Iris pigment epithelial cell (primary cell): ENCODE measurements around the gene ABLIM2.
"Not testable (repeated sequence)": the region's sequence is repeated elsewhere in the genome, so short reads cannot be mapped to it uniquely, and the experiment has no call there.

Experiments
- DNase-seq: peaks from one replicate; pipeline ENCODE4 v3.0.0-alpha.2; 2011; ENCODE audit warnings: low read depth

Gene ABLIM2

GRCh38 chr4:7960017-7960789 is 198.4 kb downstream of the ABLIM2 start:
- DNase-seq: peak; percentile 61

DNA sequence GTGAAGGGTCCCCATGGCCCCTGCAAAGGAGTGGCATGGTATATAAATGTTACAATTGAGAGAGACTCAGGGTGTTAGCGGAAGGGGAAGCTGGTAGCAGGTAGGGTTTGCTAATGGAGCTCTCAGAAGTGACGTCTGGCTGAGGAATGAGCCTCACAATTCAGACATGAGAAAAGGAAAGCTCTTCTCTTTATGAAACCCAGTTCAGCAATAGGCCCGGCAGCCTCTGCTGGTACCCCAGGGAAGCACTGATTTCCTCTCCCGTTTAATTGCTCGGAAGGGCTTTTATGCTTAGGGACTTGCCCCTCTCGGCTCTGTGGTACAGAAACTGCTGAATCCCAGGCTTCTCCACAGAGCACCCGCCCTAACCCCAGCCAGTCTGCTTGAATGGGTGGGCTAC is 199.5 kb downstream of the ABLIM2 start:
- DNase-seq: no peak

DNA sequence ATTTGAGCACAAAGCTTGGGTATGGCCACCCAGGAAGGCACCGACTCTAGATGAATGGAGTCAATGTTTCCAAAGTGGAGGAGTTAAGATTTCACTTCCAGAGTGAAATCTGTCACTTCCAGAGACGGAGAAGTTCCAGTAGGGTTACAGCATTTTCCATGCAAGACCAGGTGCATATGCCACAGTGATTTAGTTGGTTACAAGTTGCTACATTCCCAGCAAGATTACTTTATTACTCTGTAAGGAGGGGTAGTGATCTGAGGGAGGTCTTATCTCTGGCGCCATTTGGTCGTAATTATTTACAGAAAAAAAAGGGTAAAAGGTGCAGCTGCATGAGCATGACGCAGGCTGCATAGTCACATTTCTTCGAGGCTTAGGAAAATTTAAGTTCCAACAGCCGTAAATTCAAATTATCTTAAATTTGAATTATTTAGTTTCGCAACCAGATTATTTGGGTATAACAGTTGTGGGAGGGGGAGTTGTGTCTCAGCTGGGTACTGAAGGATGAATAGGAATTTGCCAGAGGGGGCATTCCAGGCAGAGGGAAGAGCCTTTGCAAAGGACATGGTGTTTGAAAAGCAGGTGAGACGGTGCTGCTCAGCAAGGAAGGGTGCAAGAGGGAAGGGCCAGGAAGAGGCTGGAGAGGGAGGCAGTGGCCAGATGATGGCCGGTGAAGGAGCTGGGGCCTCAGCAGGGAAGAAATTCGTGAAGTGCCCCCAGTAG is 201.5 kb downstream of the ABLIM2 start:
- DNase-seq: no peak

GRCh38 chr4:7956270-7956808 is 202.3 kb downstream of the ABLIM2 start:
- peak; percentile 57 for DNase-seq

DNA sequence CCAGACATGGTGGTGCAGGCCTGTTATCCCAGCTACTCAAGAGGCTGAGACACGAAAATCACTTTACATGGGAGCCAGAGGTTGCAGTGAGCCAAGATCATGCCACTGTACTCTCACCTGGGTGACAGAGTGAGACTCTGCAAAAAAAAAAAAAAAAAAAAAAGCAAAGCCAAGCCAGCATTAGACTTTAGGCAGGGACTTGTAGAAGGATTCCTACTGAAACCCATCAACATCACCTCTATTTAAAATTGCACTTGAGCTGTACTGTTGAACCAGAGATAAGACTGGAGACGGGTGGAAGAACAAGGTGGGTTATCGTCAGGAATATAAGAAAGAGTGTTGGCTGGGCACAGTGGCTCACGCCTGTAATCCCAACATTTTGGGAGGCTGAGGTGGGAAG is 203.2 kb downstream of the ABLIM2 start:
- no peak for DNase-seq

GRCh38 chr4:7952615-7953014 is 206.0 kb downstream of the ABLIM2 start:
- no peak for DNase-seq

- DNase-seq: no peak
Observed at GRCh38 chr4:7950301-7951092, 208.1 kb downstream of the ABLIM2 start.

- no peak for DNase-seq
Observed at GRCh38 chr4:7949759-7950158, 208.9 kb downstream of the ABLIM2 start.

GRCh38 chr4:7947927-7948326 is 210.7 kb downstream of the ABLIM2 start:
- DNase-seq: no peak

DNA sequence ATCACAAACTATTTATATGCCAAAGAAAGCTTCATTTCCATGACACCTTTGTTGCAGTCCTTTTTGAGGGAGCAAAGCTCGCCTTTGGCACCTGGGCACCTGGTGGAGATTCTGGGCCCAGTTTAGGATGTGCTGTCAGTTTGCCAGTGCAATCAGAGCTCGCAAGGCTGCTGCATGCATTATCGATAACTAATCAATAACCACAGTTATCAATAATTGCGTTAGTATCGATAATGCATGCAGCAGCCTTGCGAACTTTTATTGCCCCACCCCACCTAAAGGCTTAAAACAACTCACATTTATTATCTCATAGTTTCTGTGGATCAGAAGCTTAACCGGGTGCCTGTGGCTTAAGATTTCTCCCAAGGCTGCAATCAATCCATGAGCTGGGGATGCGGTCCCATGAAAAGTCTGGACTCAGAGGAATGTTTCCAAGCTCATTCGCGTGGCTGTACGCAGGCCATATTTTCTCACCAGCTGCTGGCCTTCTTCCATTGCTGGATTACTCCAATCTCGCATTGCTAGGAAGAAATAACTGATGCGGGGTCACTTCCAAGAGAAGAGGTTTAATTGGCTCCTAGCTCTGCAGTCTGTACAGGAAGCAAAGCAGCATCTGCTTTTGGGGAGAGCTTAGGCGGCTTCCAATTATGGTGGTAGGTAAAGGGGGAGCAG is 212.8 kb downstream of the ABLIM2 start:
- no peak for DNase-seq

GRCh38 chr4:7944599-7945220 is 213.9 kb downstream of the ABLIM2 start:
- DNase-seq: peak; percentile 32

DNA sequence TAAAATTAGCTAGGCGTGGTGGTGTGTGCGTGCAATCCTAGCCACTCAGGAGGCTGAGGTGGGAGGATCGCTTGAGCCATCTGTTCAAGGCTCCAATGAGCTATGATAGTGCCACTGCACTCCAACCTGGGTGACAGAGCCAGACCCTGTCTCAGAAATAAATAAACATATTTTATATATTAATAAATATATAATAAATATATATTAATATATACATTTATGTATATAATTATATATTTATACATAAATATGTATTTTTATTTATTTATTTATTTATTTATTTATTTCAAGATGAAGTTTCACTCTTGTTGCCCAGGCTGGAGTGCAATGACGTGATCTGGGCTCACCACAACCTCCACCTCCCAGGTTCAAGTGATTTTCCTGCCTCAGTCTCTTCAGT is 214.9 kb downstream of the ABLIM2 start:
- not testable (repeated sequence) for DNase-seq

DNA sequence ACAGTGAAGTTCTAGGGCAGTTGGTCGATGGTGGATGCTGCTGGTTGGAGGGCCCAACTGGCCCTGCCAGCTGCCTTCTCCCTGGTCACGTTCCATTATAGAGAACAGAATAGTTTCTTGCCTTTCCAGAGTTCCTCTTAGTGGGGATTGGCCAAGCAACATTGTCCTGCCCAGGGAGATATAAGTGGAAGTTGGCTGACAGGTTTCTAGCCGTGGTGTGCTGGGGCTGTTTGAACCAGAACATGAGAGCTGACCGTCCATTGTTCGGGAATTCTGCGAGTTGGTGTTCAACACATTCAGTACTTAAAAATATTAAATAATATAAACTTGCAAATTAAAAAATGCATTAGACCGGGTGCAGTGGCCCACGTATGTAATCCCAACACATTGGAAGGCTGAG is 215.4 kb downstream of the ABLIM2 start:
- DNase-seq: no peak

DNA sequence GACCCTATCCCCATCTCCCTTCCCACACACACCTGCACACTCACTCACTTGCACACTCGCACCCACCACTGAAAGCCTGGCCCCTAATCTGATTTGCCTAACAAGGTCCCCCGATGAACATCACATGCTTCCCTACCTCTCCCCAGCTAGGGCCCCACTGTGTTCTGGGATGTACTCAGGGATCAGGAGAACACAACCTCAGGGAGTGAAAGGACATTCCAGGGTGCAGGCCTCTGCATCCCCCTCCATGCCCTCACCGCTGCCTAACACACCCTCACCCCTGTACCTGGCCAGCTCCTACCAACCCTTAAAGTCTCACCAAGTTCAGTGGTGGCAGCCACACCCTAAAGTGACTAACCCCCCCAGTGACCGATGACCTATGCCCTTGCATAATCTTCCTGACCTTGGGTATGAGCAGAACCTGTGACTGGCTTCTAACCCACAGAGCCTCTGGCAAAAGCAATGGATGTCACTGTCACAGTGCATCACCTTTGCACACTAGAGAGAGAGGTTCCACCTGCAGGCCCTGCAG is 216.6 kb downstream of the ABLIM2 start:
- DNase-seq: no peak

- no peak for DNase-seq
Observed at GRCh38 chr4:7941111-7941964, 217.3 kb downstream of the ABLIM2 start.

DNA sequence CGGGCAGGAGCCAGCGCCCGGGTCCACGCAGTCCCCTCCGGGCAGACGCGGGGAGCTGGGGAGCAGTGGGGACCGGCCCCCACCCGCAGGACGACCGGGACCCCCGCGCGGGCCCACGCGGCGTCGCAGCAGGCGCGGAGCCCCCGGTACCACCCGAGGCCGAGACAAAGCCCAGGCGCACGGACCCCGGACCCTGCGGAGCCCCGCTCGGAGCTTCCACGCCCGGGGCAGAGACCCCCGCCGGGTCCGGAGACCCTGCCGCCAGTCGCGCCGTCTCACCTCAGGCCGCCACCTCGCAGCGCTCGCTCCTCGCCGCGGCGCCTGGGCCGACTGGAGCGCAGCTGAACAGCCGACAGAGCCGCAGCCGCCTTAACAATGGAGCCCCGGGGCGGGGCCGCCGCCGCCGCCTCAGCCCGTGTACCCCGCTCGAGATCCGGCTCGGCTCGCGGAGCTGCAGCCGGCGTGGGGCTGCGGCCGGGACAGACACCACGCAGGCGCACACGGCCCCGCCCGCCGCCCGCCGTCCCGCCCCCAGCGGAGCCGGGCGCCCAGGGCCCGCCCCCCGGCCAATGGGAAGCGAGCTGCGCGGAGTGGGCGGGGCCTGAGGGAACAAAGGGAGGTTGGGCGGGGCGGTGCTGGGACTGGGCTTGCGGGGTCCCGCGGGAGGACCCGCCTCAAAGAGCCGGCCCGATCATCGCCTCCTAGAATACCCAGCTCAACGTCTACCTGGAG is 219.1 kb downstream of the ABLIM2 start, which contains the start of gene AFAP1:
Gene AFAP1, minus strand, starts transcription at position 485 of the 732 bp plus-strand sequence. CDS start 67,783 bp downstream, outside the sequence.
- peak; percentile 84 for DNase-seq

DNA sequence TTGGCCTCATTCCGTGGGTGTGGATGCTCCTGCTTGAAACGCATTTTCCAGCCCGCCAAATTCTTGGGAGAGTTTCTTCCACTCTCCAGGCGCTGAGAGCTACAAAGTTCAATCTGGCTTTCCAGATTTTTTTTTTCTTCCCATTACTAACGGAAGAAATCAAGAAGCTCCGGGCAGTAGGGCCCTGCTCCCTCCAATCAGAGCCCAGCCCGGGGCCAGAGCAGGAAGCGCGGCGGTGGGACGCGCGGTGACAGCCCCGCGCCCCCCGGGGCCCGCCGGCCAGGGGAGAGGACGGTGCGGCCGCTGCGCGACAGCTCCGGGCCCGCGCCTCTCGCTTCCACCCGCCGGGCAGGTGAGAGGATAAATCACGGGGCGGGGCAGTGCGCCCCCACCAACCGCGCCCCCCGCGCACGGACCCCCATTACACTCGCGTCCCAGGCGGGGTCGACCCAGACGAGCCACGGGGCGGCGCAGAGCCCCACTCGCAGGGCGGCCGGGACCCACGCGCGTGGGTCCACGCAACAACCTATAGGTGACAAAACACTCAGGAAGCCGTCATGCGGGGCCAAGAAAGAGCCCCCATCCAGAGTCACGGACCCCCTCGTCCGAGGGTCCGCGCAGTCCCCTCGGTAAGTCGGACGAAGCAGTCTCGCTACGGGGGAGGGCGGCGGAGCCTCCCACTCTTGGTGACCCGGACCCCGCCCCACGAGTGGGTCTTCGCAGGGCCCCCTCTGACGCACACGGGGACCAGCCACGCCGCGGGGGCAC is 219.8 kb downstream of the ABLIM2 start:
- DNase-seq: peak; percentile 28

DNA sequence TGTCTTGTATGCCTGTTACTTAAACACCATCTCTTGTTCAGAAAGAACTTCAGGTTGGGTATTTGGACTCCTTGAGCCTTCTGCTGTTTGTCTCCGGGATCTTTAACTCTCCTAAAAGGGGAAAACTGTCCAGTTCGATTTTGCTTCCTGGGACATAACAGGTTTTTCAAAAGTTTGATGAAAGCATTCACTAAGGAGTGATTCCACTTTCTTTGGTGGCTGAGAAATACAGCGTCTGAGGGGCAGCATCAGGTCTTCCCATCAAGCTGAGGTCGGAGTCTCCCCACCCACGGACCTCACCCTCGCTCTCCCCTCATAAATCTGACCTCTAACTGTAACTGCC is 220.4 kb downstream of the ABLIM2 start:
- no peak for DNase-seq

DNA sequence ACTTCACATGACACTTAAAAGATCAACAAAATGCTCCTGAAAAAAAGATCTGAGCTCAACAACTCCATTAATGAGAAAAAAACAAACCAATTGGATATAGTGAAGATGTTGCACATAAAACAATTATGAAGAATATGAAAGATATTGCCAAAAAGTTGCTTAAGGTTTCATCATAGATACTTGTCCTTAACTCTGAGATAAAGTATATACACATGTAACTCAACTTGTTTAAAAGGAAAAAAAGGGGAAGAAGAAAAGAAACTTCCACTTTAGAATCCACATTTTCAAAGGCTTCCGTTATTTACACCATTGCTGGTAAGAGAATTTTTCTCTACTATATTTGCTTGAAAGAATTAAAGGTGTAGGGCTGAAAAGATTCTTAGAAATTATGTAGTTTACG is 221.6 kb downstream of the ABLIM2 start:
- no peak for DNase-seq
